Spleen (tissue), 11 donors: ENCODE results near the gene C1orf174. TPM values are rescaled to one million over a fixed set of nuclear protein-coding genes. Genes with fewer than 3 reads are reported as not detected.

Experiments used
- DNase-seq: peaks from one replicate; pipeline ENCODE4 v3.0.0-alpha.2; 2020
- H3K27ac ChIP-seq, 8 donors: fragments of 200-600 bp; sonication (generic) in 7 of 8; 1 replicate in 4 of 8; 2 replicates in 4 of 8; pipeline versions ENCODE4 v1.5.0 to v1.8.0; 2016 to 2021; ENCODE audit warnings: inconsistent platforms in 4 of 8, mild to moderate bottlenecking in 4 of 8, moderate library complexity in 1 of 8
- H3K27me3 ChIP-seq, 7 donors: fragments of 200-600 bp; sonication (generic) in 6 of 7; replicated peaks in 1 of 7; 1 replicate in 4 of 7; 2 replicates in 3 of 7; pipeline versions ENCODE4 v1.5.0 to v1.8.0; 2016 to 2021; ENCODE audit warnings: inconsistent platforms in 3 of 7, mild to moderate bottlenecking in 1 of 7
- H3K36me3 ChIP-seq, 6 donors: fragments of 200-600 bp; sonication (generic) in 5 of 6; 1 replicate in 4 of 6; 2 replicates in 2 of 6; pipeline versions ENCODE4 v1.5.0 to v1.8.0; 2016 to 2021; ENCODE audit warnings: inconsistent platforms in 2 of 6
- H3K4me1 ChIP-seq, 6 donors: fragments of 200-600 bp; sonication (generic) in 5 of 6; 1 replicate in 3 of 6; 2 replicates in 3 of 6; pipeline versions ENCODE4 v1.5.0 to v1.8.0; 2016 to 2021; ENCODE audit warnings: inconsistent platforms in 3 of 6
- H3K4me3 ChIP-seq, 8 donors: fragments of 200-600 bp; sonication (generic) in 7 of 8; 1 replicate in 4 of 8; 2 replicates in 4 of 8; pipeline versions ENCODE4 v1.5.0 to v1.8.0; 2016 to 2021; ENCODE audit warnings: inconsistent platforms in 4 of 8, mild to moderate bottlenecking in 4 of 8, moderate library complexity in 2 of 8
- H3K9me3 ChIP-seq, 8 donors: fragments of 200-600 bp; sonication (generic) in 7 of 8; 1 replicate in 4 of 8; 2 replicates in 4 of 8; pipeline versions ENCODE4 v1.5.0 to v1.8.0; 2016 to 2021; ENCODE audit warnings: inconsistent platforms in 4 of 8
- CTCF ChIP-seq, 11 experiments: fragments of 200-600 bp in 7 of 11; fragments of 450-650 bp in 4 of 11; sonication (generic) in 4 of 11; IDR thresholded peaks in 8 of 11; conservative IDR thresholded peaks in 3 of 11; 1 replicate in 7 of 11; 2 replicates in 4 of 11; pipeline versions ENCODE4 v1.4.0 to v1.8.0; 2016 to 2021; ENCODE audit warnings: antibody characterized with exemption in 11 of 11, inconsistent platforms in 4 of 11, mild to moderate bottlenecking in 1 of 11
- POLR2A ChIP-seq, 3 donors: fragments of 450-650 bp; IDR thresholded peaks; one replicate each; pipeline ENCODE4 v1.5.1; 2017; ENCODE audit warnings: antibody characterized with exemption in 3 of 3, mild to moderate bottlenecking in 1 of 3
- POLR2AphosphoS5 ChIP-seq, 3 donors: sonication (generic); formaldehyde crosslinking; IDR thresholded peaks; one replicate each; pipeline ENCODE4 v1.5.1; 2017; ENCODE audit warnings: antibody characterized with exemption in 3 of 3
- WGBS, 5 donors: extraction: QIAGEN DNeasy Blood & Tissue Kit in 3 of 5; methylation state at CpG; one replicate each; pipeline versions ENCODE4 v1.1.5 to v1.1.7; 2013 to 2018; 5-methylcytosine and 5-hydroxymethylcytosine counted together
- intact Hi-C: fragments of 100-400 bp; cut with DNase I; formaldehyde crosslinking; loops from one replicate; pipeline ENCODE4 v1.15.0; 2023; ENCODE audit warnings: low total_unique reads
- polyA plus RNA-seq, 3 donors: library from polyadenylated mRNA; stranded (reverse); fragments of 200-250 nt; gene quantifications; one replicate each; pipeline ENCODE4 v1.2.1, GENCODE V29; 2013
- total RNA-seq, 7 donors: library from RNA; depleted of rRNA in 3 of 7; stranded (reverse); fragments of >200 nt in 3 of 7; fragmentation: NEBNext Ultra II Directional in 4 of 7; extraction: Animal tissue kit (Norgen Biotek cat#: 25700) in 4 of 7; gene quantifications; one replicate each; pipeline versions ENCODE4 v1.1.0 to v1.2.1, GENCODE V29; 2016 to 2021
- donor health status: healthy with polysubstance abuse.
- donor health status: DM: no; HTN: no; CAD: no; lungs with moderate emphysema.
- donor health status: DM: no; HTN: no; CAD: no.
- donor health status: Bipolar disorder and iron deficiency.
- donor health status: healthy.
- donor health status: DM: no; HTN: no; CAD: no.
- donor health status: DM: yes; HTN: yes; CAD: no.

The C1orf174 gene
- total and polyA plus RNA-seq, 10 donors, result 14.9 to 34.5 (median 21.8) TPM

- peak; percentile 72 for DNase-seq
- WGBS, 5 donors, result 92 to 96% (median 93%) methylated on average over 18 of the region's 18 CpGs
These were observed 16.7 kb downstream of the C1orf174 start for GRCh38 chr1:3883194-3883925.

GRCh38 chr1:3881193-3881480 lies 18.9 kb downstream of the C1orf174 start:
- no peaks in the 10 kb centered on the region for H3K27me3 ChIP-seq
- H3K36me3 ChIP-seq, result peaks cover 0 to 85% (median 46%) of the 10 kb centered on the region in 6 donors
- WGBS, 5 donors, result 52 to 74% (median 66%) methylated on average over 5 of the region's 5 CpGs
- TF ChIP-seq CTCF (IDR thresholded peaks at IDR 0.05 in 8 of 11, conservative IDR thresholded peaks at IDR 0.05 in 3 of 11) (no peak), POLR2AphosphoS5 (IDR thresholded peaks at IDR 0.05) (no peak), POLR2A (IDR thresholded peaks at IDR 0.05) (no peak)
- peak; percentile 72 for DNase-seq
- intact Hi-C loops, result no loop called here
- H3K4me1 ChIP-seq, result peaks cover 0 to 10% (median 0%) of the 10 kb centered on the region in 6 donors
- no peak overlapping the region for H3K4me3 ChIP-seq
- peak overlapping the region in 1 of 8 donors; percentile 18 for H3K27ac ChIP-seq
- peaks cover 0 to 15% (median 12%) of the 10 kb centered on the region in 8 donors for H3K9me3 ChIP-seq

More at GRCh38 chr1:3883194-3883925, 16.7 kb downstream of the C1orf174 start:
- Histone ChIP-seq H3K9me3 (peaks cover 0 to 14% (median 11%) of the 10 kb centered on the region in 8 donors), H3K27ac (peak overlapping the region in 3 of 8 donors; percentile 37 to 65 (median 51)), H3K27me3 (no peaks in the 10 kb centered on the region), H3K4me3 (no peak overlapping the region), H3K4me1 (peaks cover 0 to 10% (median 0%) of the 10 kb centered on the region in 6 donors), H3K36me3 (peaks cover 2 to 85% (median 54%) of the 10 kb centered on the region in 6 donors)
- TF ChIP-seq CTCF (IDR thresholded peaks at IDR 0.05 in 8 of 11, conservative IDR thresholded peaks at IDR 0.05 in 3 of 11), result no peak
- no peak for TF ChIP-seq POLR2A (IDR thresholded peaks at IDR 0.05)
- no peak for TF ChIP-seq POLR2AphosphoS5 (IDR thresholded peaks at IDR 0.05)
- intact Hi-C loops, result no loop called here

GRCh38 chr1:3880429-3881192 lies 19.5 kb downstream of the C1orf174 start:
- Histone ChIP-seq H3K27ac (peak overlapping the region in 1 of 8 donors; percentile 18), H3K27me3 (no peaks in the 10 kb centered on the region), H3K4me1 (peaks cover 0 to 10% (median 0%) of the 10 kb centered on the region in 6 donors), H3K9me3 (peaks cover 0 to 15% (median 12%) of the 10 kb centered on the region in 8 donors), H3K4me3 (no peak overlapping the region), H3K36me3 (peaks cover 0 to 85% (median 44%) of the 10 kb centered on the region in 6 donors)
- intact Hi-C loops, result no loop called here
- 75 to 89% (median 81%) methylated on average over 16 to 20 of the region's 20 CpGs for WGBS, 5 donors
- DNase-seq, result peak; percentile 40
- TF ChIP-seq CTCF (IDR thresholded peaks at IDR 0.05 in 8 of 11, conservative IDR thresholded peaks at IDR 0.05 in 3 of 11) (no peak), POLR2AphosphoS5 (IDR thresholded peaks at IDR 0.05) (no peak), POLR2A (IDR thresholded peaks at IDR 0.05) (no peak)
